C4-2B (cell line): ENCODE measurements around the gene PHOSPHO2.

Experiments used
- ZFX ChIP-seq: fragments of 450-650 bp; IDR thresholded peaks from 2 replicates; pipeline ENCODE4 v1.6.1; 2017
- TF ChIP-seq, protein P1 (sequence below): fragments of 450-650 bp; conservative IDR thresholded peaks from 2 replicates; pipeline ENCODE4 v1.5.1; 2017; ENCODE audit warnings: mild to moderate bottlenecking

DNA sequence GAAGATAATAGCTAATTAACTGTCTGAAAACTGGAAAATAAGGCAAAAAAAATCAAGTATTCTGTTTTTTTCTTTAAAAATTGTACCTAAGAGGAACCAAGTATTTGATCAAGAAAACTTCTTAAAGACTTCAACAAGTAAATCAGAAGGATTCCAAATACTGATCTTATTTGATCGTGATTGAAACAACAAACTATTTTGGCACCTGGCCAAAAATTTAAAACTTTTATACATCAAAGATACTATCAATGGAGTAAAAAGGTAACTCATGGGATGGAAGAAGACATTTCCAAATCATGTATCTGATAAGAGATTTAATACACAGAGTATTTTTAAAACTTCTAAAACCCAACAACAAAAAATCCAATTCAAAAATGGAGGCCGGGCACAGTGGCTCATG lies 46.8 kb upstream of the PHOSPHO2 start:
- TF ChIP-seq, protein P1, sequence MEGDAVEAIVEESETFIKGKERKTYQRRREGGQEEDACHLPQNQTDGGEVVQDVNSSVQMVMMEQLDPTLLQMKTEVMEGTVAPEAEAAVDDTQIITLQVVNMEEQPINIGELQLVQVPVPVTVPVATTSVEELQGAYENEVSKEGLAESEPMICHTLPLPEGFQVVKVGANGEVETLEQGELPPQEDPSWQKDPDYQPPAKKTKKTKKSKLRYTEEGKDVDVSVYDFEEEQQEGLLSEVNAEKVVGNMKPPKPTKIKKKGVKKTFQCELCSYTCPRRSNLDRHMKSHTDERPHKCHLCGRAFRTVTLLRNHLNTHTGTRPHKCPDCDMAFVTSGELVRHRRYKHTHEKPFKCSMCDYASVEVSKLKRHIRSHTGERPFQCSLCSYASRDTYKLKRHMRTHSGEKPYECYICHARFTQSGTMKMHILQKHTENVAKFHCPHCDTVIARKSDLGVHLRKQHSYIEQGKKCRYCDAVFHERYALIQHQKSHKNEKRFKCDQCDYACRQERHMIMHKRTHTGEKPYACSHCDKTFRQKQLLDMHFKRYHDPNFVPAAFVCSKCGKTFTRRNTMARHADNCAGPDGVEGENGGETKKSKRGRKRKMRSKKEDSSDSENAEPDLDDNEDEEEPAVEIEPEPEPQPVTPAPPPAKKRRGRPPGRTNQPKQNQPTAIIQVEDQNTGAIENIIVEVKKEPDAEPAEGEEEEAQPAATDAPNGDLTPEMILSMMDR = no peak
- TF ChIP-seq ZFX = no peak
